ENCODE results near the gene TCEANC2.
"Not testable (repeated sequence)": the region's sequence is repeated elsewhere in the genome, so short reads cannot be mapped to it uniquely, and the experiment has no call there.

Gene TCEANC2

DNA sequence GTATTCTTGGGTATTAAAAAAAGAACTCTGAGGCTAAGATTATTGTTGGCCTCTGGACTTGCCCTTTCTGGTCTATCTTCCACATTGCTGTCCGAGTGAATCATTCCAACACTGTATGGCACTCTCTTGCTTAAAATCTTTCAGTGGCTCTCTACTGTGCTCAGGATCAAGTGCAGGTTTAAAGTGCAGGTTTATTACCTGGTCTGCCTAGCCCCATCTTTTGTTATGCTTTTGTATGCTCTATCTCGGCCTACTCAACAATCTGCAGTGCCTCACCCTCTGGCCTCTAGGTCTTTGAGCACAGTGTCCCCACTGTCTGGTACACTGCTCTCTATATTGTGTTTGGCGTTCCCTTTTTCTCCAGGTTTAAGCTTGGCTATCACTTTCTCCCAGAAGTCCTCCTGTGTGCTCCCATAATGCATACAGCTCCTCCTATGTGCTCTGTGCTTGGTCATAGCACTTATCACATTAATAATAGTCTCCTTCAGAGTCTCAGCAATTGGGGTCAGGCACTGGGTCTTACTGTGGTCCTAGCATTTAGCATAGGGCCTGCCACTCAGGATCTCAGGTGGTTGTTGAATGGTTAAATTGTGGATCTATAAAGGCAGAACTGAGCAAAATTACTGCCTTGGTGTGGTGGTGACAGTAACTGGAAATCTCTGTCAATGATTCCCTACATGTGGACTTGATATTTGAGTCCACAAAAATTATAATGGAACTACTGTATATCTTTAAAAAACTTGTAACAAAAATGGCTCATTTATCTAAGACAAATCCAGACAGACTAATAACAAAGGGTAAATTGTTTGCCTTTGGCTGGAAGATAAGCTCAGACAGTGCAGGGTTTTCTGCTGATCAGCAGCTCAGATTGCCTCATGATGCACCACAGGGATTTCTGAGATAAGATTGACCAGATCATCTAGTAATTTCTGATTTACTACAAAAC lies 24.8 kb upstream of the TCEANC2 start:
- no peak for DNase-seq (ENCODE audit: extremely low read depth, low read depth)
- TF ChIP-seq, protein P1, sequence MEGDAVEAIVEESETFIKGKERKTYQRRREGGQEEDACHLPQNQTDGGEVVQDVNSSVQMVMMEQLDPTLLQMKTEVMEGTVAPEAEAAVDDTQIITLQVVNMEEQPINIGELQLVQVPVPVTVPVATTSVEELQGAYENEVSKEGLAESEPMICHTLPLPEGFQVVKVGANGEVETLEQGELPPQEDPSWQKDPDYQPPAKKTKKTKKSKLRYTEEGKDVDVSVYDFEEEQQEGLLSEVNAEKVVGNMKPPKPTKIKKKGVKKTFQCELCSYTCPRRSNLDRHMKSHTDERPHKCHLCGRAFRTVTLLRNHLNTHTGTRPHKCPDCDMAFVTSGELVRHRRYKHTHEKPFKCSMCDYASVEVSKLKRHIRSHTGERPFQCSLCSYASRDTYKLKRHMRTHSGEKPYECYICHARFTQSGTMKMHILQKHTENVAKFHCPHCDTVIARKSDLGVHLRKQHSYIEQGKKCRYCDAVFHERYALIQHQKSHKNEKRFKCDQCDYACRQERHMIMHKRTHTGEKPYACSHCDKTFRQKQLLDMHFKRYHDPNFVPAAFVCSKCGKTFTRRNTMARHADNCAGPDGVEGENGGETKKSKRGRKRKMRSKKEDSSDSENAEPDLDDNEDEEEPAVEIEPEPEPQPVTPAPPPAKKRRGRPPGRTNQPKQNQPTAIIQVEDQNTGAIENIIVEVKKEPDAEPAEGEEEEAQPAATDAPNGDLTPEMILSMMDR (IDR thresholded peaks at IDR 0.05; ENCODE audit: low read depth, low read length): no peak

- TF ChIP-seq, protein P1 (IDR thresholded peaks at IDR 0.05; ENCODE audit: low read depth, low read length): no peak
- no peak for DNase-seq (ENCODE audit: extremely low read depth, low read depth)
Measured at GRCh38 chr1:54037476-54037875, 15.9 kb upstream of the TCEANC2 start.

DNA sequence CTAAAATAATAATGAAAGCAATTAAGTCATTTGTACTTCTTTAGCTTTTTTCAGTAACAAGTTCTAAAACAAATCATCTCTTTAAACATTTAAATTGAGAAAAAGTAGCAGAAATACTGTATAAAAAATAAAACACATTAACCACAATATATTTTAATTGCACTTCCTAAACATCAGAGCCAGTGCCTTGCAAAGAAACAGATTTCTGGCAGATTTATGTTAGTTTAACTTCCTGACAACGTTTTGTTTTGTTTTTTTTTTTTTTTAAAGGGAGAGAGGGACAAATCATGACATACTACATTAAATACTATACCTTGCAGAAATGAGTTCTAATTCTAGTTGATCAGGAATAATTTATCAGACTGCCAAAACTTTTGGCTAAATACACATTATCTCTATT lies 11.6 kb upstream of the TCEANC2 start:
- TF ChIP-seq, protein P1 (IDR thresholded peaks at IDR 0.05; ENCODE audit: low read depth, low read length): no peak
- DNase-seq (ENCODE audit: extremely low read depth, low read depth): no peak

DNA sequence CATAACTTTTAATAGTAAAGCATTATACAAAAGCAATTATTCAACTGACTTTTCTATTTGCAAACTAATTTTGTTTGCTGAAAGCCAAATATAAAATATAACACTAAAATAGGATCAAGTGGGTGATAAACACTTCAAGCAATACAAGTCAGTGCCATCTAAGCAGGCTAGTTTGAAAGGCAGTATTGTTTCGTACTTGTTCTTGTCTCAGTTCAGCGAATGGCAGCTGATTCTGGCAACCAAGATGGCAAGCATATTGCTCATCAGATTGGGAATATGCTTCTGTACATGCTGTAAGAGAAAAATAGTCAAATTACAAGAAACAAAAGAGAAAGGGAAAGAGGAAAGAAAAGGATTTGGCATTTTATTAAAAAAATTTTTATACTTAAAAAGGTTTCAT lies 7.9 kb upstream of the TCEANC2 start:
- DNase-seq (ENCODE audit: extremely low read depth, low read depth): no peak
- TF ChIP-seq, protein P1 (IDR thresholded peaks at IDR 0.05; ENCODE audit: low read depth, low read length): no peak

DNA sequence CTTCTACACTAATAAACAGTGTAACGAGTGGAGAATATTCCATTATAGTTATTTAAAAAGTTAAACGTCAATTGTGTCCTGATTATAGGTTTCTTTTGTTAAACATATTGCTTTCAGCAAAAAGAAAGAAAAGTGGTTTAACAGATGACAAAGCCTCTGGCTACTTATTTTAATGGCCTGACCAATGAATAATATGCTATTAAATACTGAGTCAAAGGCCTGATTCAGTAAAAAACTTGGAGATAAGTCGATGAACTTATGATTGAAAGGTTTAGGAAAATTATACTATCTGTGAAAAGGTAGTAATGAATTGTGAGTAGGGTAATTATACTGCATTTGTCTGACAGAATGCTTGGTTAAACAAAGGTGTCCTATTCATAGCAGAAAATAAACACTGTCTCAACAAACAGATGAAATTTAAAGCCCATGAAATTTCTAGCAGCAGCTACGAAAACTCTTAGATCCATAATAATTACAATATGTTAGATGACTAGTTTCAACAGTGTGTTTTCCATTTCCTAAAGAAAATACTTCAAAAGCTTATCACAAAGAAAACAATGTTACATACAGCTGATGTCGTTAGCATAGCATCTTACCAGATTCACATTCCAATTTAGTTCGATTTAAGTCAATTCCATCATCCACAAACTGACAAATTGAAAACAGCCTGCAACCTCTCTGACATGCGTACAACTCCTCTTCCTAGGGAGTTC lies 6.6 kb upstream of the TCEANC2 start:
- DNase-seq (ENCODE audit: extremely low read depth, low read depth): no peak

GRCh38 chr1:54047384-54048305 lies 5.8 kb upstream of the TCEANC2 start:
- no peak for DNase-seq (ENCODE audit: extremely low read depth, low read depth)
- TF ChIP-seq, protein P1 (IDR thresholded peaks at IDR 0.05; ENCODE audit: low read depth, low read length): no peak

More for the DNA sequence above, 6.6 kb upstream of the TCEANC2 start:
- TF ChIP-seq, protein P1 (IDR thresholded peaks at IDR 0.05; ENCODE audit: low read depth, low read length): no peak

DNA sequence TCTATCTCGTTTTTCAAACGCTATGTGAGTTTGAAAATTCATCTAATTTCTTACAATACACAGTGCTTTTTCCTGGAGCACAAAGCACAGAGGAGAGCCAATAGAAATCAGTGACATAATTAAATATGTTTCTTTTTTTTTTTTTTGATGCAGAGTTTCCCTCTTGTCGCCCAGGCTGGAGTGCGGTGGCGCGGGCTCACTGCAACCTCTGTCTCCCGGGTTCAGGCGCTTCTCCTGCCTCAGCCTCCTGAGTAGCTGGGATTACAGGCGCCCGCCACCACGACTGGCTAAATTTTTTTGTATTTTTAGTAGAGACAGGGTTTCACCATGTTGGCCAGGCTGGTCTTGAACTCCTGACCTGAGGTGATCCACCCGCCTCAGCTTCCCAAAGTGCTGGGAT lies 3.0 kb upstream of the TCEANC2 start:
- not testable (repeated sequence) for DNase-seq (ENCODE audit: extremely low read depth, low read depth)
